HEK293 (cell line): ENCODE results near the gene DLK1.

Experiments used
- CTCF ChIA-PET: fragments of 350-600 bp; formaldehyde crosslinking; extraction: SDS; loops from one replicate; lab custom pipeline; 2021; ENCODE audit warnings: antibody characterized with exemption; lab: Yijun Ruan, JAX
- POLR2A ChIA-PET: fragments of 300-600 bp; formaldehyde crosslinking; extraction: SDS; loops from one replicate; lab custom pipeline; 2020; ENCODE audit warnings: antibody characterized with exemption, inconsistent platforms; lab: Yijun Ruan, JAX
- H3K27ac ChIP-seq: fragments of 200-500 bp; sonication (Bioruptor generic); 2 replicates; pipeline ENCODE4 v1.5.1; 2014; ENCODE audit warnings: low read depth, low read length, control low read depth, inconsistent platforms; ENCODE audit errors: extremely low read depth
- H3K36me3 ChIP-seq, 2 experiments: fragments of 200-500 bp in 1 of 2; sonication (Bioruptor generic) in 1 of 2; 1 replicate in 1 of 2; 2 replicates in 1 of 2; pipeline ENCODE4 v1.5.1; 2014 to 2017; ENCODE audit warnings: inconsistent platforms in 2 of 2, low read length in 2 of 2; ENCODE audit not compliant: control insufficient read depth in 2 of 2, insufficient read depth in 1 of 2
- H3K4me1 ChIP-seq: fragments of 200-500 bp; sonication (Bioruptor generic); 2 replicates; pipeline ENCODE4 v1.5.1; 2014; ENCODE audit warnings: mild to moderate bottlenecking, low read length, inconsistent platforms; ENCODE audit not compliant: control insufficient read depth, insufficient read depth
- H3K4me3 ChIP-seq: 2 replicates; pipeline ENCODE4 v1.5.1; 2011; ENCODE audit warnings: low read depth, mild to moderate bottlenecking, control low read depth, low read length, moderate library complexity
- H3K9me3 ChIP-seq: fragments of 200-500 bp; sonication (Bioruptor generic); 2 replicates; pipeline ENCODE4 v1.5.1; 2014; ENCODE audit warnings: low read depth, low read length, inconsistent platforms; ENCODE audit not compliant: control insufficient read depth, insufficient read depth
- BCL11B ChIP-seq: fragments of 450-650 bp; formaldehyde crosslinking; IDR thresholded peaks from 2 replicates; pipeline ENCODE4 v1.5.1; 2016; ENCODE audit warnings: low read depth, missing biosample characterization, missing genetic modification characterization
- ELK4 ChIP-seq: IDR thresholded peaks from 2 replicates; pipeline ENCODE4 v1.6.1; 2011; ENCODE audit warnings: mild to moderate bottlenecking, low read depth, low read length, borderline replicate concordance
- HOXD13 ChIP-seq: sonication (generic); formaldehyde crosslinking; IDR thresholded peaks from 2 replicates; pipeline ENCODE4 v1.8.0; 2022; ENCODE audit warnings: missing genetic modification reagents, borderline replicate concordance
- IKZF3 ChIP-seq: fragments of 450-650 bp; IDR thresholded peaks from 2 replicates; pipeline ENCODE4 v1.5.0; 2018; ENCODE audit warnings: missing biosample characterization, mild to moderate bottlenecking, missing genetic modification characterization, moderate library complexity
- WT1 ChIP-seq: fragments of 450-650 bp; formaldehyde crosslinking; IDR thresholded peaks from 2 replicates; pipeline ENCODE4 v1.5.1; 2016; ENCODE audit warnings: missing biosample characterization, missing genetic modification characterization
- YY1 ChIP-seq: fragments of 450-650 bp; formaldehyde crosslinking; IDR thresholded peaks from 2 replicates; pipeline ENCODE4 v1.5.1; 2018; ENCODE audit warnings: missing biosample characterization, missing genetic modification characterization
- ZBTB11 ChIP-seq: fragments of 450-650 bp; formaldehyde crosslinking; conservative IDR thresholded peaks from 2 replicates; pipeline ENCODE4 v1.5.1; 2016; ENCODE audit warnings: low read depth, missing biosample characterization, missing genetic modification characterization
- ZBTB17 ChIP-seq: fragments of 450-650 bp; formaldehyde crosslinking; IDR thresholded peaks from 2 replicates; pipeline ENCODE4 v1.5.1; 2016; ENCODE audit warnings: missing biosample characterization, missing genetic modification characterization
- ZBTB48 ChIP-seq: fragments of 450-650 bp; formaldehyde crosslinking; IDR thresholded peaks from 2 replicates; pipeline ENCODE4 v1.5.1; 2016; ENCODE audit warnings: missing biosample characterization, missing genetic modification characterization
- ZFP37 ChIP-seq: fragments of 450-650 bp; formaldehyde crosslinking; IDR thresholded peaks from 2 replicates; pipeline ENCODE4 v1.5.1; 2016; ENCODE audit warnings: missing biosample characterization, missing genetic modification characterization
- ZIC2 ChIP-seq: fragments of 450-650 bp; formaldehyde crosslinking; IDR thresholded peaks from 2 replicates; pipeline ENCODE4 v1.5.1; 2016; ENCODE audit warnings: missing biosample characterization, missing genetic modification characterization
- ZNF146 ChIP-seq: fragments of 450-650 bp; formaldehyde crosslinking; IDR thresholded peaks from 2 replicates; pipeline ENCODE4 v1.5.1; 2016; ENCODE audit warnings: missing biosample characterization, missing genetic modification characterization
- ZNF175 ChIP-seq: fragments of 450-650 bp; formaldehyde crosslinking; IDR thresholded peaks from 2 replicates; pipeline ENCODE4 v1.5.1; 2016; ENCODE audit warnings: missing biosample characterization, missing genetic modification characterization
- ZNF19 ChIP-seq: fragments of 450-650 bp; formaldehyde crosslinking; IDR thresholded peaks from 2 replicates; pipeline ENCODE4; 2016; ENCODE audit warnings: missing biosample characterization, missing genetic modification characterization, low read depth
- ZNF211 ChIP-seq: fragments of 450-650 bp; formaldehyde crosslinking; IDR thresholded peaks from 2 replicates; pipeline ENCODE4 v1.5.1; 2016; ENCODE audit warnings: low read depth, missing biosample characterization, missing genetic modification characterization
- ZNF266 ChIP-seq: fragments of 450-650 bp; formaldehyde crosslinking; IDR thresholded peaks from 2 replicates; pipeline ENCODE4 v1.5.1; 2016; ENCODE audit warnings: missing biosample characterization, missing genetic modification characterization, low read depth
- ZNF324 ChIP-seq: fragments of 450-650 bp; formaldehyde crosslinking; IDR thresholded peaks from 2 replicates; pipeline ENCODE4 v1.5.1; 2016; ENCODE audit warnings: missing biosample characterization, missing genetic modification characterization
- ZNF585B ChIP-seq: fragments of 450-650 bp; formaldehyde crosslinking; IDR thresholded peaks from 2 replicates; pipeline ENCODE4 v1.5.1; 2016; ENCODE audit warnings: missing biosample characterization, missing genetic modification characterization
- ZNF610 ChIP-seq: fragments of 450-650 bp; formaldehyde crosslinking; IDR thresholded peaks from 2 replicates; pipeline ENCODE4 v1.5.1; 2016; ENCODE audit warnings: missing biosample characterization, missing genetic modification characterization, borderline replicate concordance
- ZNF747 ChIP-seq: fragments of 450-650 bp; formaldehyde crosslinking; IDR thresholded peaks from 2 replicates; pipeline ENCODE4 v1.5.1; 2016; ENCODE audit warnings: missing biosample characterization, missing genetic modification characterization
- TF ChIP-seq, protein P1 (sequence below): fragments of 450-650 bp; formaldehyde crosslinking; IDR thresholded peaks from 2 replicates; pipeline ENCODE4 v1.5.1; 2017; ENCODE audit warnings: missing biosample characterization, missing genetic modification characterization
- TF ChIP-seq, protein P2 (sequence below): fragments of 450-650 bp; formaldehyde crosslinking; IDR thresholded peaks from 2 replicates; pipeline ENCODE4 v1.5.1; 2016; ENCODE audit warnings: missing biosample characterization, missing genetic modification characterization
- TF ChIP-seq, protein P3 (sequence below): fragments of 450-650 bp; formaldehyde crosslinking; IDR thresholded peaks from 2 replicates; pipeline ENCODE4 v1.5.1; 2016; ENCODE audit warnings: missing biosample characterization, missing genetic modification characterization

Gene DLK1

GRCh38 chr14:100696008-100696407, 30.7 kb upstream of the DLK1 start:
- H3K36me3 ChIP-seq: no peaks in the 10 kb centered on the region
- no peaks in the 10 kb centered on the region for H3K9me3 ChIP-seq
- H3K4me3 ChIP-seq: no peak overlapping the region
- POLR2A ChIA-PET: no interaction called here
- no peak overlapping the region for H3K27ac ChIP-seq
- CTCF ChIA-PET: no interaction called here
- no peaks in the 10 kb centered on the region; the same call in 1 of the 2 replicates for H3K4me1 ChIP-seq
- TF ChIP-seq ZNF266 (tag by site-specific recombination) (no peak), ZNF585B (tag by site-specific recombination) (no peak), ZBTB17 (tag by site-specific recombination) (no peak), ZBTB11 (tag by site-specific recombination) (no peak), YY1 (tag by site-specific recombination) (no peak), ZBTB48 (tag by site-specific recombination) (no peak), ZNF747 (tag by site-specific recombination) (no peak), ZNF610 (no peak), ZNF324 (tag by site-specific recombination) (no peak), ZNF175 (no peak)
- TF ChIP-seq, protein P1, sequence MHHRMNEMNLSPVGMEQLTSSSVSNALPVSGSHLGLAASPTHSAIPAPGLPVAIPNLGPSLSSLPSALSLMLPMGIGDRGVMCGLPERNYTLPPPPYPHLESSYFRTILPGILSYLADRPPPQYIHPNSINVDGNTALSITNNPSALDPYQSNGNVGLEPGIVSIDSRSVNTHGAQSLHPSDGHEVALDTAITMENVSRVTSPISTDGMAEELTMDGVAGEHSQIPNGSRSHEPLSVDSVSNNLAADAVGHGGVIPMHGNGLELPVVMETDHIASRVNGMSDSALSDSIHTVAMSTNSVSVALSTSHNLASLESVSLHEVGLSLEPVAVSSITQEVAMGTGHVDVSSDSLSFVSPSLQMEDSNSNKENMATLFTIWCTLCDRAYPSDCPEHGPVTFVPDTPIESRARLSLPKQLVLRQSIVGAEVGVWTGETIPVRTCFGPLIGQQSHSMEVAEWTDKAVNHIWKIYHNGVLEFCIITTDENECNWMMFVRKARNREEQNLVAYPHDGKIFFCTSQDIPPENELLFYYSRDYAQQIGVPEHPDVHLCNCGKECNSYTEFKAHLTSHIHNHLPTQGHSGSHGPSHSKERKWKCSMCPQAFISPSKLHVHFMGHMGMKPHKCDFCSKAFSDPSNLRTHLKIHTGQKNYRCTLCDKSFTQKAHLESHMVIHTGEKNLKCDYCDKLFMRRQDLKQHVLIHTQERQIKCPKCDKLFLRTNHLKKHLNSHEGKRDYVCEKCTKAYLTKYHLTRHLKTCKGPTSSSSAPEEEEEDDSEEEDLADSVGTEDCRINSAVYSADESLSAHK (tag by site-specific recombination): no peak
- TF ChIP-seq, protein P2, sequence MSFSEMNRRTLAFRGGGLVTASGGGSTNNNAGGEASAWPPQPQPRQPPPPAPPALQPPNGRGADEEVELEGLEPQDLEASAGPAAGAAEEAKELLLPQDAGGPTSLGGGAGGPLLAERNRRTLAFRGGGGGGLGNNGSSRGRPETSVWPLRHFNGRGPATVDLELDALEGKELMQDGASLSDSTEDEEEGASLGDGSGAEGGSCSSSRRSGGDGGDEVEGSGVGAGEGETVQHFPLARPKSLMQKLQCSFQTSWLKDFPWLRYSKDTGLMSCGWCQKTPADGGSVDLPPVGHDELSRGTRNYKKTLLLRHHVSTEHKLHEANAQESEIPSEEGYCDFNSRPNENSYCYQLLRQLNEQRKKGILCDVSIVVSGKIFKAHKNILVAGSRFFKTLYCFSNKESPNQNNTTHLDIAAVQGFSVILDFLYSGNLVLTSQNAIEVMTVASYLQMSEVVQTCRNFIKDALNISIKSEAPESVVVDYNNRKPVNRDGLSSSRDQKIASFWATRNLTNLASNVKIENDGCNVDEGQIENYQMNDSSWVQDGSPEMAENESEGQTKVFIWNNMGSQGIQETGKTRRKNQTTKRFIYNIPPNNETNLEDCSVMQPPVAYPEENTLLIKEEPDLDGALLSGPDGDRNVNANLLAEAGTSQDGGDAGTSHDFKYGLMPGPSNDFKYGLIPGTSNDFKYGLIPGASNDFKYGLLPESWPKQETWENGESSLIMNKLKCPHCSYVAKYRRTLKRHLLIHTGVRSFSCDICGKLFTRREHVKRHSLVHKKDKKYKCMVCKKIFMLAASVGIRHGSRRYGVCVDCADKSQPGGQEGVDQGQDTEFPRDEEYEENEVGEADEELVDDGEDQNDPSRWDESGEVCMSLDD: no peak

DNA sequence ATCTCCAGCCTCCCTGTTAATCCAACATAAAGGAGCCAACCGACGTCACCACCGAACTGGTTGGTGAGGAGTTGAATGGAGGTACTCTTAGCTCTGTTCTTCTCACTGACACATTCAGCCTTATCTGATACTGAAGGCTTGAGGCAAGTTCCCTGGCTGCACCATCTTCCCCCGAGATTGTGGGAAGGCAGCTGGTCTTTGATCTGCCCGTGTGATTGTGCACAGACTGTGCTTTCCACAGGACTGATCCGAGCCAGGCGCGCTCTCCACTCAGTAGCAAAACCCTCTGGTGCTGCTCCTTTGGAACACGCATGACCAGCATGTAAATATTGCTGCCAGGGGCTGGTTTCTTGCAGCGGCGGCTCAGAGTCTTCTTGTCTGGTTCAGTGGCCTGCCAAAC, 30.1 kb upstream of the DLK1 start:
- H3K9me3 ChIP-seq: no peaks in the 10 kb centered on the region
- no peak overlapping the region for H3K4me3 ChIP-seq
- no peaks in the 10 kb centered on the region; the same call in 1 of the 2 replicates for H3K4me1 ChIP-seq
- ChIA-PET POLR2A (no interaction called here), CTCF (interaction anchor here (0.6 kb wide), 1 partner anchor 41 kb away, joined by 3 read pairs; no protein-coding TSS in a partner anchor)
- H3K27ac ChIP-seq: no peak overlapping the region
- H3K36me3 ChIP-seq: no peaks in the 10 kb centered on the region
- TF ChIP-seq ZNF19 (tag by site-specific recombination) (no peak), ZFP37 (tag by site-specific recombination) (no peak), BCL11B (no peak), ZIC2 (tag by site-specific recombination) (no peak), HOXD13 (CRISPR knock-in tag) (no peak), ELK4 (no peak), ZNF211 (tag by site-specific recombination) (no peak), ZNF146 (tag by site-specific recombination) (no peak), WT1 (no peak), IKZF3 (no peak)
- TF ChIP-seq, protein P3, sequence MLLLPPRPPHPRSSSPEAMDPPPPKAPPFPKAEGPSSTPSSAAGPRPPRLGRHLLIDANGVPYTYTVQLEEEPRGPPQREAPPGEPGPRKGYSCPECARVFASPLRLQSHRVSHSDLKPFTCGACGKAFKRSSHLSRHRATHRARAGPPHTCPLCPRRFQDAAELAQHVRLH (tag by site-specific recombination): no peak
